ENCODE data around the gene ZNF398.
"Not testable (repeated sequence)": the region's sequence is repeated elsewhere in the genome, so short reads cannot be mapped to it uniquely, and the experiment has no call there.

The ZNF398 gene

GRCh38 chr7:149147072-149147751 lies at the start of gene ZNF398:
Gene ZNF398 (plus strand): TSS chr7:149147453. CDS start chr7:149147743, 290 bp downstream.
- DNase-seq (ENCODE audit: low spot score), result peak; percentile 69

GRCh38 chr7:149099058-149099457 lies 48.2 kb upstream of the ZNF398 start:
- DNase-seq (ENCODE audit: low spot score), result no peak

- DNase-seq (ENCODE audit: low spot score), result no peak
Observed at GRCh38 chr7:149100821-149101220, 46.4 kb upstream of the ZNF398 start.

GRCh38 chr7:149102666-149103065 lies 44.6 kb upstream of the ZNF398 start:
- no peak for DNase-seq (ENCODE audit: low spot score)

- no peak for DNase-seq (ENCODE audit: low spot score)
Observed at GRCh38 chr7:149103424-149103823, 43.8 kb upstream of the ZNF398 start.

- DNase-seq (ENCODE audit: low spot score), result no peak
Observed at GRCh38 chr7:149104214-149104613, 43.0 kb upstream of the ZNF398 start.

GRCh38 chr7:149104749-149105148 lies 42.5 kb upstream of the ZNF398 start:
- DNase-seq (ENCODE audit: low spot score), result no peak

GRCh38 chr7:149109969-149110368 lies 37.3 kb upstream of the ZNF398 start:
- no peak for DNase-seq (ENCODE audit: low spot score)

- peak; percentile 24 for DNase-seq (ENCODE audit: low spot score)
Observed at GRCh38 chr7:149125189-149125862, 21.9 kb upstream of the ZNF398 start.

- peak; percentile 90 for DNase-seq (ENCODE audit: low spot score)
Observed at GRCh38 chr7:149125863-149126661, 21.2 kb upstream of the ZNF398 start, which contains the start of gene ZNF425. Gene ZNF425 (minus strand): TSS chr7:149126324. CDS start chr7:149126213, 111 bp downstream.

GRCh38 chr7:149126662-149127266 lies 20.5 kb upstream of the ZNF398 start:
- no peak for DNase-seq (ENCODE audit: low spot score)

- DNase-seq (ENCODE audit: low spot score), result no peak
Observed at GRCh38 chr7:149130572-149131198, 16.6 kb upstream of the ZNF398 start.

GRCh38 chr7:149133028-149133710 lies 14.1 kb upstream of the ZNF398 start:
- DNase-seq (ENCODE audit: low spot score), result no peak

- DNase-seq (ENCODE audit: low spot score), result no peak
Observed at GRCh38 chr7:149136118-149136517, 11.1 kb upstream of the ZNF398 start.

GRCh38 chr7:149140831-149141230 lies 6.4 kb upstream of the ZNF398 start:
- no peak for DNase-seq (ENCODE audit: low spot score)

- DNase-seq (ENCODE audit: low spot score), result no peak
Observed at GRCh38 chr7:149141893-149142292, 5.4 kb upstream of the ZNF398 start.

GRCh38 chr7:149144436-149144922 lies 2.8 kb upstream of the ZNF398 start:
- not testable (repeated sequence) for DNase-seq (ENCODE audit: low spot score)

GRCh38 chr7:149145031-149145845 lies 2.0 kb upstream of the ZNF398 start:
- DNase-seq (ENCODE audit: low spot score), result no peak

- peak; percentile 36 for DNase-seq (ENCODE audit: low spot score)
Observed at GRCh38 chr7:149147752-149148653, 750 bp downstream of the ZNF398 start.
